Measurements from ENCODE around the gene GALNT1.
A peak's percentile ranks its signal among the peaks of the same experiment; 100 is the strongest.
"Not testable (repeated sequence)": the region's sequence is repeated elsewhere in the genome, so short reads cannot be mapped to it uniquely, and the experiment has no call there.

GALNT1 gene

DNA sequence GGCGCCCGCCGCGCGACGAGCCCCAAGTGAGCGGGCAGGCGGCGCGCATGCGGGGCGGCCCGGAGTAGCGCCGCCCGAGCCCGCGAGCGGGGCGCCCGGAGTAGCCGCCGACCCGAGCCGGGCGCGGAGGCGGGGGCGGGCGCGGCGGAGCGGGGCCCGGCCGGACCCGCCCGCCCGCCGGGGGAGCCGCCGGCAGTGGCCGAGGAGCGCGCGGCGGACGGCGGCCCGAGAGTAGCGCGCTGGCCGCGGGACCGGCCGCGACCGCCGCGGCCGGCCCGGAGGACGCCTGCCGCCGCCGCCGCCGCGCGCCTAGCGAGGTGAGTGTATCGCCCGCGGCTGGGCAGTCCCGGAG, at the start of gene GALNT1:
Gene GALNT1, plus strand, starts transcription at position 195 of the 352 bp plus-strand sequence. CDS start 72,923 bp downstream, outside the sequence.
- Histone ChIP-seq H3K27ac (peak within 1 kb of the TSS; percentile 87 to 99 (median 95)), H3K4me3 (peak within 1 kb of the TSS; percentile 68 to 87 (median 77))

DNA sequence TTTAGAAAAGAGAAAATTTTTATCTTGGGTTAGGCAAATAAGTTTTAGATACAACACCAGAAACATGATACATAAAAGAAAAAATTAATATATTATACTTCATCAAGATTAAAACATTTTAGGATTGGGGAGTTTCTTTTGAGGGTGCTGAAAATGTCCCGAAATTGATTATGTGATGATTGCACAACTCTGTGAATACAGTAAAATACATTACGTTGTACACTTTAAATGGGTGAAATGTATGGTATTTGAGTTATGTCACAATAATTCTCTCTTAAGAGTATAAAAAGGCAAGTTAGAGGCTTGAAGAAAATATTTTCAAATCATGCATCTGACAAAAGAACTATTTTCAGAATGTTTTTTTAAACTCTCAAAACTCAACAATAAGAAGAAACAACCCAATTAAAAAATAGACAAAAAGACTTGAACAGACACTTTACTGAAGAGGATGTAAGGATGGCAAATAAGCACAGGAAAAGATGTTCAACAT, 47.6 kb upstream of the GALNT1 start:
- Histone ChIP-seq H3K27ac (no peak overlapping the region), H3K4me3 (no peak overlapping the region)

DNA sequence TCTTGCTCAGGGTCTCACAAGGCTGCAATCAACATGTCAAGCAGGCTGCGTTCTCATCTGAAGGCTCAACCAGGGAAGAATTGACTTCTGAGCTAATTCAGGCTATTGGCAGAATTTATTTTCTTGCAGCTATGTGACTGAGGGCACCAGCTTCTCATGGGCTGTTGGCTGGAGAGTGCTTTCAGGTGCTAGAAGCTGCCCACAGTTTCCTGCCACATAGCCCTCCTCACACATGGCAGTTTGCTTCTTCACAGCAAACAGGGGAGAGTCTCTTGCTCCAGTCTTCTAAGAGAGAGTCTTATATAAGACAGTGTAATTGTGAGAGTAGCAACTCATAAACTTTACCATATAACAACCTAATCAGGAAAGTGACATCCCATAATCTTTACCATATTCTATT, 46.2 kb upstream of the GALNT1 start:
- no peak overlapping the region for H3K4me3 ChIP-seq
- H3K27ac ChIP-seq = no peak overlapping the region

DNA sequence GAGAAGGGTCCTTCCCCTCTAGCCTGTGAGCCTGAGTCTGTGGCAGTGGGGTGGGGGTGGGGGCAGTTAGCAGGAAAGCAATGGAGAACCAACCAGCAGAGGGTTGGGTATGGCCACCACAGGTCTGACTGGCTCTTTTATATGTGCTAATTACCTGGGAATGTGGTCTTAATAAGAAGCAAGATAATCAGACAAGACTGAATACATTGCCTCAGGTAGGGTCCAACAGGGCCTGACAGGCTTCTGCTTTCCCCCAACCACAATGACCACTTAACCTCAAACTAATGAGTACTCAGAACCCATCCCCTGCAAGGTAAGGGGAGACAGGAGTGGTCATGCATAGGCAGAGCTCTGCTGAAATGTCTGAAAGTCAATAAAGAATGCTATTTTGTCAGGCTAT, 39.2 kb upstream of the GALNT1 start:
- H3K4me3 ChIP-seq = no peak overlapping the region
- no peak overlapping the region for H3K27ac ChIP-seq

DNA sequence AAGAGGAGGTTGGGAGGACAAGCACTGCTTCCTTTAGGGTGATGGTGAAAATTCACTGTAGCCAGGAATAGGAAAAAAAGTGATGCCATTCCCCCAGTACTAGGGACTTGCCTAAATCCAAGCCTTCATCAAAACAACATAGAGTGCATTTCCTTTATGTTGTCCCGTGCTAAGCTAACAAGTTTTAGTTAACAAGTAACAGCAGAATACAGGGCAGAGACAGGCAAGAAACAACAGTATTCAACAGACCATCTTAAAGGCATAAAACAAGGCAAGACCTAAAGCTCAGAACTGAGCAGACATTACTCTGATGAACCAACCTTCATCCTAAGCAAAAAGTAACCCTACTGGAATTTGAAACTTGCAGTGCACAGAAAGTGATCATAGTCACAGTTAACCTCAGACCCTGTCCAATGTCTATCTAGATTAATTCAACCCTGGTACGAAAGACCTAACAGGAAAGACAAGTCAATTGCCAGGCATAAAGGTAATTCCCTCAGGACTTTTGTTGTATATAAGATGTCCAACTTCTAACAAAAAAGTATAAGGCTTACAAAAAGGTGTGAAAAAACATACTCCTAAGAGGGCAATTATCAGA, 34.4 kb upstream of the GALNT1 start:
- Histone ChIP-seq H3K27ac (no peak overlapping the region), H3K4me3 (no peak overlapping the region)

DNA sequence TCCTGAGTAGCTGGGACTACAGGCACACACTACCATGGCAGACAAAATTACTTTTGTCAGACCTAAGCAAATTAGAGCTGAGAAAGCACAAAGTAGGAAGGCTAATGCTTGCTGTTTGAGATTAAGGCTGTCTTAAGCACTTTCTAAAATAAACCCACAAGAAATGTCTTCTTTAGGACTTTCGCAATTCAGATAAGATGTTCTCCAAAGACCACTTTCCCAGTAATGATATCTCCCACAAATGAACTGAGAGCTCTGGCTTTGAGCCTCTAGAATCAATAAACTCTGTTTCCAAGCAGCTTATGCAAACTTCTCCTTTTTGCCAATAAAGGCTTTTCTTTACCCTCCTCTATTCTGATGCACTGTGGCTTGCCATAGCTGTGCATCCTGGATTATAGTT, 32.0 kb upstream of the GALNT1 start:
- no peak overlapping the region for H3K4me3 ChIP-seq
- H3K27ac ChIP-seq = no peak overlapping the region

DNA sequence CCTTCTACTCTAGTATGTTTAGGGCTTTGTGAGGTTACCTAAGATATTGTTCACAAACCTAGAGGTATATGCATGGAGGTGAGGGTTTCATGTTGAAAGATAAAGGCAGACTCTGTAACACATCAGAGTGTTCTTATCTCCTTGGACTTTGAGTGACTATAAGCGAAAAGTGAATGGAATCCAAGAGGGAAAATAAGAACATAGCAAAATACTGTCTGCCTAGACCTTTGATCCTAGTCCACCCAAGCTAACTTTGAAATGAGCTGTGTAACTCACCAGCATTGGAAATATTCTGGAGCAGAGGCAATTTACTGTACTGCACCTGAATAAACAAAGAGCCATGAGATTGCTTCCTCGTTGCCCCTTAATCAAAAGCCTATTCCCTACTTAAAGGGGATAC, 28.2 kb upstream of the GALNT1 start:
- H3K4me3 ChIP-seq = no peak overlapping the region
- no peak overlapping the region for H3K27ac ChIP-seq

DNA sequence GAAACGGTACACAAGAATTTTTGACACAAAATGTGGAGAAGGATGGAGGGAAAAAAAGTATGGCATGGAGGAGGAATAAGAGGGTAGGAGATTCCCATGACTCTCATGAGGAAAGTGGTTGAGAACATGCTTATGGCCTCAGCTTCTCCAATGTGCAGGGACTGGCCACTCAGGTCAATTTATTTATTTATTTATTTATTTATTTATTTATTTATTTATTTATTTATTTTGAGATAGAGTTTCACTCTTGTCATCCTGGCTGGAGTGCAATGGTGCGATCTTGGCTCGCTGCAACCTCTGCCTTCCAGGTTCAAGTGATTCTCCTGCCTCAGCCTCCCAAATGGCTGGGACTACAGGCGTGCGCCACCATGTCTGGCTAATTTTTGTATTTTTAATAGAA, 26.0 kb upstream of the GALNT1 start:
- H3K27ac ChIP-seq, H3K4me3 ChIP-seq: not testable (repeated sequence)

DNA sequence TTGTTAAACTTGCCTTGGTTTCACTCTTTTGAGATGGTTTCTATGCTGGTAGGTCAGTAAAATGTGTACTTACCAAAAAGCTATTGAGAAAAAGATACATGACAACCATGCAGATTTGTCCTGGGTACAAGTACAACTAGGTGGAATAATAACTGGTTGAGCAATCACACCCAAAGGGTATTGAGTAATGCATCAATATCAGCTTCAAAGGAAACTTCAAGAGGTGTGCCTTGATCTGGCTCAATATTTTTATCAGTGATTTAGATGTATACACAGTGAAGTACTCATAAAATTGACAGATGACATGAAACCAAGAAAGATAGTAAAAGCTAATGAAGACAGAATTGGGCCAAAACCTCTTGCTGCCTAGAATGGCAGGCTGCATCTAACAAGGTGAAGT, 21.7 kb upstream of the GALNT1 start:
- H3K4me3 ChIP-seq = no peak overlapping the region
- no peak overlapping the region for H3K27ac ChIP-seq

DNA sequence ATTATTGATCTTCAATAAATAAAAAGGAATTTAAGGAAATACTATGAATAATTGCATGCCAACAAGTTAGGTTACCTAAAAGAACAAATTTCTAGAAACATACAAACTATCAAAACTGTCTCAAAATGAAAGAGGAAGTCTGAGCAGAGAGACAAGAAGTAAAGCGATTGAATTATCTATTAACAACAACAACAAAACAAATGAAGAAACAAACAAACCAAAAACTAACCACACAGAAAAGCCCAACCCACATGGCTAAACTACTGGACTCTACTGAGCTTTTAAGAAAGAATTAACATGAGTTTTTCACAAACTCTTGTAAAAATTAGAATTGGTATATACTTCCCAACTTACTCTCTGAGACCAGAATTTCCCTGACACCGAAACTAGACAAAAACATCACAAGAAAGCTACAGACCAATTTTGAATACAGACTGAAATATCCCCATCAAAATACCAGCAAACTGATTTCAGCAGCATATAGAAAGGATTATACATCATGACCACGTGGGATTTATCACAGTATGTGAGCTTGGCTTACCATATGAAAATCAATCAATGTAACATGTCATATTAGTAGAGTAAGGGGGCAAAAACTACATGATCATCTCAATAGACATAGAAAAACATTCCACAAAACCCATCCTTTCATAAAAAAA, 16.6 kb upstream of the GALNT1 start:
- H3K4me3 ChIP-seq = no peak overlapping the region
- no peak overlapping the region for H3K27ac ChIP-seq

DNA sequence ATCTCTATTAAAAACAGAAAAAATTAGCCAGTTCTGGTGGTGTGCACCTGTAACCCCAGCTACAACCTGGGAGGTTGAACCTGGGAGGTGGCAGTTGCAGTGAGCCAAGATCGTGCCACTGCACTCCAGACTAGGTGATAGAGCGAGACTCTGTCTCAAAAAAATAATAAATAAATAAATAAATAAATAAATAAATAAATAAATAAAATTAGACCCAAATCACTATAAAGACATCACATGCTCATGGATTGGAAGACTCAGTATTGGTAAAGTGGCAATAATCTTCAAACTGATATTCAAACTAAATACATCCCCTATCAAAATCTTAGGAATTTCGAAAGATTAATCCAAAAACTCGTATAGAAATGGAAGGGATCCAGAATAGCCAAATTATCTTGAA, 15.5 kb upstream of the GALNT1 start:
- Histone ChIP-seq H3K27ac (no peak overlapping the region), H3K4me3 (no peak overlapping the region)

DNA sequence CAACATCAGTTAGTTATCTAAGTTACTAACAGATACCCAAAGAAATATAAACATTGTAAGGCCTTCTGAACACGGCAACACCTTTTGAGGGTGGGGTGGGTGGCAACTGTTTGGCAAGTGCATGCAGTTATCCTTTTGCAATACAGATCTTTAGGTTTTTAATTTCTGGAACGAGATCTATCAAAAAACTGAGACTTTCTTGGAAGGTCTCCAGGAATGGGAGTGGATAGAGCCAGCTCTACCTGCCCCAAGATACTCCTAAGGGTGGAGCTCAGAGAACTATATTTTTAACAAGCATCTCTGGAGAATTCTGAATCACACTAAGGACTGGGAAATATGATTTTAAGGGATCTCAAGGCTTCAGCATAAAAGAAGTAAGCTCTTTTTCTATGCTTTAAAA, 11.4 kb upstream of the GALNT1 start:
- H3K27ac ChIP-seq = peak overlapping the region in 2 of 21 experiments; percentile 18 to 44

DNA sequence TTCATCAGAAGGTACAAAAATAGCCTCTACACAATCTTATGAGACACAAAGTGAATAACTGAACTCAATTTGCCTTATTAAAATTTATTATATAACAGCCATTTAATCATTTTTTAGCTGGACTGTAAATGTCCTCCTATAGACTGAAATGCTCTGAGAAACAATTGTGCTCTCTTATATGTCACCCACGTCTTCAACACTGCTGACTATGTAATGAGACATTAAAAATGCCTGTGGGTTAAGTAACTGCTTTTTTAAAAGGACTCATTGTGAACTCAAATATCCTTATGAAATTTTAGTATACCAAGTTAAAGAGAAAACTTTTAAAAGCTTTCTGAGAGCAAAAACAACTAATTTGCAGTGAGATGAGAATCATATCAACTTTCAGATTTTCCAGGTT, 10.4 kb upstream of the GALNT1 start:
- peak overlapping the region in 1 of 21 experiments; percentile 10 for H3K27ac ChIP-seq
- H3K4me3 ChIP-seq = no peak overlapping the region

More for the DNA sequence above, 11.4 kb upstream of the GALNT1 start:
- no peak overlapping the region for H3K4me3 ChIP-seq

DNA sequence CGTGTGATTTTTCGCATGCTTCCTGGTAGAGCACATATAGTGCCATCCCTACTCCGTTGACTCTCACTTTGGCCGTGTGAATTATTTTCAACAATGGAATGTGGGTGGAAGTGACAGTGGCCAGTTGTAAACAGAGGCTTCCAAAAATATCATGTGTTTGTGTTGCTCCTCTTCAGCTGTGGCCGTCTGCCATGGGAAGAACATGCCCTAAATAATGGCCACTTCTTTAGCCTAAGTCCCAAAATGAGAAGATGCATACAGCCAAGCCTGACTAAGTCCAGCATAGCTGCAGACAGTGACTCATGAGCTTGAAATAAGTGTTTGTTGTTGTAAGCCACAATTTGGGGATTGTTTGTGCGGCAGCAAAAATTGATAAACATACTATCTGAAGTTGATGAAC, 8.9 kb upstream of the GALNT1 start:
- Histone ChIP-seq H3K27ac (no peak overlapping the region), H3K4me3 (no peak overlapping the region)

DNA sequence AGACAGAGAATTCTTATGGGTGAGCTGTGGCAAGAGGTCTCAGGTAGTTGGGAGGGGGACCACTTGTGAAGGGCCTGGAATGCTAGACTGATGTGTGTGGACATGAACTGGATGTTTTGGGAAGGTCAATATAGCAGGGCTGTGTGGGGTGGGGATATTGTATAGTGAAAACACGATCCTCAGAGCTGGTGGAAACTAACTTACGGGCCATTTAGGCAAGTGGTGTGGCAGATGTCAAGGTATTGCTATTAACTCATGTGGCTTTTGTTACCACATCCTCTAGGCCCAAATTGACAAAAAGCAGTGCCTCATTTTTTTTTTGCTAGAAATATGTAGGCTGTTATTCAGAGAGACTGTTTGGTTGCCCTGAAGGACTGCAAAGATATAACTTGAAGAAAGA, 8.0 kb upstream of the GALNT1 start:
- Histone ChIP-seq H3K27ac (no peak overlapping the region), H3K4me3 (no peak overlapping the region)

DNA sequence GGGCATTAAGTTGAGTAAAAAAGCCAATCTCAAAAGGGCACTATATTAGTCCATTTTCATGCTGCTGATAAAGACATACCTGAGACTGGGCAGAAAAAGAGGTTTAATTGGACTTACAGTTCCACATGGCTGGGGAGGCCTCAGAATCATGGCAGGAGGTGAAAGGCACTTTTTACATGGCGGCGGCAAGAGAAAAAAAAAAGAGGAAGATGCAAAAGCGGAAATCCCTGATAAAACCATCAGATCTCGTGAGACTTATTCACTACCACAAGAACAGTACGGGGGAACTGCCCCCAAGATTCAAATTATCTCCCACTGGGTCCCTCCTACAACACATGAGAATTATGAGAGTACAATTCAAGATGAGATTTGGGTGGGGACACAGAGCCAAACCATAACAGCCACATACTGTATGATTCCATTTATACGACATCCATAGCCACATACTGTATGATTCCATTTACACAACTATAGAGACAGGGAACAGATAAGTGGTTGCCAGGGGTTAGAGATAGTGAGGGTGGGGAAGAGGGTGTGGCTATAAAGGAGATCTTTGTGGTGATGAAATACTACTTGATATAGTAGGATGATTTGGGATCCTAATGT, 5.2 kb upstream of the GALNT1 start:
- not testable (repeated sequence) for H3K27ac ChIP-seq, H3K4me3 ChIP-seq

DNA sequence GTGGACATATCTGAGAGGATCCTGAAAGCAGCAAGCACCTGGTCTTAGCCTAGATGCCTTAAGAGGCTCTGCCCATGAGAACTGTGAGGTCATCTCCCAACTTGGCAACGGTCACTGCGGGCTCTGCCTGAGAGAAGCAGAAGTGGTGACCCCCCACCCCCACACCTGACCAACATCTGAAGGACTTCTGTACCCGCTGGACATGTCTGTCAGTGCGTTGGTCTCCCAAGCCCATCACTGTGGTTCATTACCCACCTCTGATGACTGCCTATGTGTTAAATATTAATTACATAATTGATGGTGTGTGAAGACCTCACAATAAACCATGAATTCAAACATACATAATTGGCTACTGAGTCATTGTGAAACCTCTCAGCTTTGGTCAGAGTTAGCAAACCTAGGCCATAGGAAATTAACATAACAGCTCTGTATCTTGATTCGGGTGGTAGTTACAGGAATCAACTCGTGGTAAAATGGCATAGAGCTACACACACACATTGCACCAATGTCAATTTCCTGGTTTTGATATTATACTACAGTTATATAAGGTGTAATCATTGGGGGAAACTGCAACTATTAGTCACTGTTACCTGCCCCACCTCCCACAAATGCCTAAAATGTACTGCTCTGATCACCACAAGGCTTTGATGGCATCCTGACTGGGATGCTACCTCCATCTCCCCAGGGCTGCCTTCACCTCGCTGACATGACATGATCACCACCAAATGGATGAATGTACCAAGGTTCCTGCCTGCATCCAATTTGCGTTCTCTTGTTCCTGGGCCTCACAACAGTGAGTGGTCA, 4.3 kb upstream of the GALNT1 start:
- no peak overlapping the region for H3K4me3 ChIP-seq
- H3K27ac ChIP-seq = no peak overlapping the region

DNA sequence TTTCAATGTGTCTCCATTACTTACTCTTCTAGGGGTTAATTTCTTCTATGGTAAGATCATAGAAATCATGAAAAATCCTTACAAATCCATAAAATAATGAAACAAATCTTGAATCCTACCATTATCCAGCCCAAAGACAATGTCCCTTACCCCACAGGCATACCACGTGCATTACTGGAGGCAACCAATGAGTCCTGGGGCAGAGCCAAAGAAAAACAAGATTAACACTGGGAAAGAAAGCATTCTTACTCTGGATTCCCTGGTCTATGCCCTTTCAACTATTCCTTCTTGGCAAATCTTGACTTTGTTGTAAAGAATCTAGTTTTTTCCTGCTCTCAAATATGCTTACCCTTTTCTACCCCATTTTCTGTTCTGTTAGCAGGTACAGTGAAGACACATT, 3.1 kb upstream of the GALNT1 start:
- Histone ChIP-seq H3K4me3 (no peak overlapping the region), H3K27ac (no peak overlapping the region)

DNA sequence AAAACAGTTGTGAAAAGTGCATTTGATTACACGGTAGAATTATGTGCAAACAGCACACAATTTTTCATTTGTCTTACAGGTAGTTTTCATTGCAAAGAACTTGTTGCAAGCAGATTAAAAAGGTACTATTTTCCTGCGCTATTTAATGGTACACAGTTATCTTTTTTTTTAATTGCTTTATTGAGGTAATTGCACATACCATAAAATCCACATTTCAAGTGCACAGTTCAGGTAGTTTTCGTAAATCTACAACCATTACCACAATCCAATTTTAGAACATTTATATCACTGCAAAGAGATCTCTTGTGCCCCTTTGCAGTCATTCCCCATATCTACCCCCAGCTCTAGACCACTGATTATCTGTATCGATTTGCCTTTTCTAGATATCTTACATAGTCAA, 2.6 kb upstream of the GALNT1 start:
- Histone ChIP-seq H3K4me3 (no peak overlapping the region), H3K27ac (no peak overlapping the region)

DNA sequence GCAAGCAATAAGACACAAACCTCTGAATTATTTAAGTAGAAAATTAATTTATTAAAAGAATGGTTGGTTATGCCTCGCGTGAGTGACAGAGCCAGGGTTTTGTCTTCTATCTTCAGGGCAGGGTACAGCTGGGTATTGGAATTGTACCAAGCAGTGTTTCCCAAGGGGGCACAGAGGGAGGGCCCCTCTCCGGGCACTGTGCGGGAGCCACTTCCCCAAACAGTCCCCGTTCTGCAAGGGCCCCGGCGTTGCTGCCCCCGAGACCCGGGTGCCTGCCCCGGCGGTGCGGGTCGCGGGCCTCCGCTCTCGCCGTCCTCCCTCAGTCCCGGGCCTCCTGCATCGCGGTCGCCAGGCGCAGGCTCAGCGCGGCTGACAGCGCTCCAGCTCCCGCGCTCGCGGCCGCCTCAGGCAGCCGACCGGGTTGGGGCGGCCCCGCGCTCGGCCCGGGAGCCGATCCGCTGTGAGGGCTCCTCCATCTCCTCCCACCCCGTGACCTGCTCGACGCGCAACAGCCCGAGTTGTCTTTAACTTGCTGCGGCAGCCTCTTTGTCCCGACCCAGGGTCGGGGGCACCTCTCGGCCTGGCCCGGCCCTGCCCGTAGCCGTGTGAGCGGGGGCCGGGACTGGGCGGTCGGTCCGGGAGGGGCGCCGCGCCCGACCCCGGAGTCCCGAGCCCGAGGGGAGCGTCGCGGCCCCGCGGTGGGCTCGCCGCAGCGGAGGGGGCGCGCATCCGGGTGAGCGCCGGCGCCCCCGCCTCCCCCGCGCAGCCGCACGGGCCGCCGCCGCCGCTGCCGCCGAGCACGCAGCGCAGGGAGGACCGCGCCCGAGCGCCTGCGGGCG, 620 bp upstream of the GALNT1 start:
- Histone ChIP-seq H3K4me3 (peak overlapping the region; percentile 67 to 87 (median 72)), H3K27ac (peak overlapping the region; percentile 87 to 99 (median 95))

Measured in skin epidermis (tissue), 12 donors.